ENCODE results near the gene RAB3GAP2.
"Not testable (repeated sequence)": the region's sequence is repeated elsewhere in the genome, so short reads cannot be mapped to it uniquely, and the experiment has no call there.

Gene RAB3GAP2

GRCh38 chr1:220290140-220290761 lies 18.0 kb upstream of the RAB3GAP2 start:
- no peak for DNase-seq (ENCODE audit: low spot score)

GRCh38 chr1:220287129-220287528 lies 14.9 kb upstream of the RAB3GAP2 start:
- DNase-seq (ENCODE audit: low spot score) = no peak

DNA sequence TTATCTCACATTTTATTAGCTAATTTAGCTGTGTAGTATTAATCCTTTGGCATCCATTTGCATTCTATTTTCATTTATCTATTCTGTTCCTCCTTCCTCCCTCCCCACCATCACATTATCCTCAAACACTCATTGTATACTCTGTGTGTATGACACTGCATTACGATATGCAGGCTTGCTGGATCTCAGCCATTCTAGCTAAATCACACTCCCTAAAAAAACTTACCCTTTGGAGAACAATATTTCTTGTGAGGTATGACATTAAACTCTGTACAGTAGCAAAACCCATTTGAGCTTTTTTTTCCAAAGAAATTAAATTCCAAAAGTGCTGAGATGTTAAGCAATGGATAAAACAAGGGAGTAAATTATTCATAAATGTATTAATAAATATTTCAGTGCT lies 11.4 kb upstream of the RAB3GAP2 start:
- DNase-seq (ENCODE audit: low spot score) = no peak

GRCh38 chr1:220281159-220281574 lies 8.9 kb upstream of the RAB3GAP2 start:
- DNase-seq (ENCODE audit: low spot score) = no peak

- DNase-seq (ENCODE audit: low spot score) = no peak
These were observed 8.0 kb upstream of the RAB3GAP2 start for GRCh38 chr1:220280249-220280648.

DNA sequence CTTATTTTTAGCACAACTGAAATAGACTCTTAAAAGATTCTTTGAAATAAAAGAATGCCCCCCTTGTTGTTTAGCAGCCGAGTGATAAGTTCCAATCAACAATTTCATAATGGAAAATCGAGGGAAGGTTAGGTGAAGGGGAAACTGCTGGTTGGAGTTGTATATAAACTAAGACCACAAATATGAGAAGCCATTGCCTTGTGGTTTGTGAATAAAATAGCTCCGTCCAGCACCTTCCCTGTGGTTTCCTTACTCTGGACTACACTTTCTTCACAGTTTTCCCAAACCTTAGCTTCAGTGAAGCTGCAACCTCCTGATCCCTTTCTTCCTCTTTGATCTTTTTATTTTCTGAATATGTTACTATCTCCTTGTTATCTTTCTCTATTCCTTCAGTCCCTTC lies 6.7 kb upstream of the RAB3GAP2 start:
- no peak for DNase-seq (ENCODE audit: low spot score)

GRCh38 chr1:220275430-220275829 lies 3.2 kb upstream of the RAB3GAP2 start:
- no peak for DNase-seq (ENCODE audit: low spot score)

GRCh38 chr1:220274251-220274855 lies 2.1 kb upstream of the RAB3GAP2 start:
- no peak for DNase-seq (ENCODE audit: low spot score)

DNA sequence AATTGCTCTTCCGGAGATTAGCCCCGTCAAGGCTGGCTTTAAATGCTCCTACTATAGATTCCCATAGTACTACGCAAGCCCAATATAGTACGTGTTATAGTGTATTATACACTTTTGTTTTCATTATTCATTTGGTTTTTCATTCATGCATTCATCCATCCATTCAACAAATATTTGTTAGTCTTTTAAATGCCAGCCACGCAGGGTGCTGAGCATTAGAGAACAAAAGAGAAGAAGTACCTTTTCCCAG lies 513 bp upstream of the RAB3GAP2 start:
- no peak for DNase-seq (ENCODE audit: low spot score)

GRCh38 chr1:220271706-220272046 lies 577 bp downstream of the RAB3GAP2 start:
- no peak for DNase-seq (ENCODE audit: low spot score)

GRCh38 chr1:220269036-220269435 lies 3.2 kb downstream of the RAB3GAP2 start:
- DNase-seq (ENCODE audit: low spot score) = no peak

DNA sequence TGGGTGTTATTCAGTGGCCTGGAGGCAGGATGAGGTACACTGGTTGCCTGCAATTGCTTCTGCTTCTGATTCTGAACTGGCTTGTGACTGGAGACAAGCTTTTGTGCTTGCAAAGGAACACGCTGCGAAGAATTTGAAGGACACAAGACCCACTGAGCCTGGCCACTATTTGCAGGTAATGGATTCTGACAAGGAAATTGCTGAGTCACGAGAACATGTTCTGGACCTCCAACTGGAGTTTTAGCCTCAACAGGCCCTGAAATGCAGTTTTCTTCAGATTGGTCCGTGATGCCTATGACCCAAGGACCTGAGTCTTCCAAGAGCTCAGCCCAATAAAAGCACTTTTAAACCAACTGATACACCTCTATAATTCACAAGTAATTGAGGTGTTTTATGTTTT lies 4.6 kb downstream of the RAB3GAP2 start:
- no peak for DNase-seq (ENCODE audit: low spot score)

GRCh38 chr1:220260228-220260627 lies 12.0 kb downstream of the RAB3GAP2 start:
- not testable (repeated sequence) for DNase-seq (ENCODE audit: low spot score)

DNA sequence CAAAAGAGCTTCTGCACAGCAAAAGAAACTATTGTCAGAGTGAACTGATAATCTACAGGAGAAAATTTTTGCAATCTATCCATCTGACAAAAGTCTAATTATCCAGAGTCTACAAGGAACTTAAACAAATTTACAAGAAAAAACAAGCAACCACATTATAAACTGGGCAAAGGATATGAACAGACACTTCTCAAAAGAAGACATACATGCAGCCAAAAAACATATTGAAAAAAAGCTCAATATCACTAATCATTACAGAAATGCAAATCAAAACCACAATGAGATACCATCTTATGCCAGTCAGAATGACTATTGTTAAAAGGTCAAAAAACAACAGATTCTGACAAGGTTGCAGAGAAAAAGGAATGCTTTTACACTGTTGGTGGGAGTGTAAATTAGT lies 12.5 kb downstream of the RAB3GAP2 start:
- not testable (repeated sequence) for DNase-seq (ENCODE audit: low spot score)

- not testable (repeated sequence) for DNase-seq (ENCODE audit: low spot score)
These were observed 16.1 kb downstream of the RAB3GAP2 start for GRCh38 chr1:220256194-220256593.

- no peak for DNase-seq (ENCODE audit: low spot score)
These were observed 17.0 kb downstream of the RAB3GAP2 start for GRCh38 chr1:220255204-220255603.

DNA sequence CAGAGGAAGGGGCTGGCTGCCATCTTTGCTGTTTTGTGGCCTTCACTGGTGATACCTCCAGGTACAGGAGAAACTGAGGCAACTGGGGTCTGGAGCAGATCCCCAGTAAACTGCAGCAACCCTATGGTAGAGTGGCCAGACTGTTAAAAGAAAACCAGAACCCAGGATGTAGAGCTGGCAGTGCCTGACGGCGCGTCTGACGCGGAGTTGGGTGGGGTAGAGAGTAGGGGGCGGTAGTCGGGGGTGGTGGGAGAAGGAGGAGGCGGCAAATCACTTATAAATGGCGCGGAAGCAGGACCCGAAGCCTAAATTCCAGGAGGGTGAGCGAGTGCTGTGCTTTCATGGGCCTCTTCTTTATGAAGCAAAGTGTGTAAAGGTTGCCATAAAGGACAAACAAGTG lies 19.0 kb downstream of the RAB3GAP2 start:
- not testable (repeated sequence) for DNase-seq (ENCODE audit: low spot score)

- DNase-seq (ENCODE audit: low spot score) = no peak
These were observed 21.0 kb downstream of the RAB3GAP2 start for GRCh38 chr1:220251272-220251671.

DNA sequence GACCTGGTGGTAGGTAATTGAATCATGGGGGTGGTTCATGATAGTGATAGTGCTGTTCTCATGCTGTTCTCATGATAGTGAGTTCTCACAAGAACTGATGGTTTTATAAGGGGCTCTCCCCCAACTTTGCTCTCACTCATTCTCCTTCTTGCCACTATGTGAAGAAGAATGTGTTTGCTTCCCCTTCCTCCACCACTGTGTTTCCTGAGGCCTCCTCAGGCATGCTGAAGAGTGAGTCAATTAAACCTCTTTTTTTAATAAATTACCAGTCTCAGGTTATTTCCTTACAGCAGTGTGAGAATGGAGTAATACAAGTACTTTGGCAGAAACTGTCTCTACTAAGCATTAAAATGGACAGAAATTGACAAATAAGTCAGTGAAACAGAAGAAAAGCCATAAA lies 21.6 kb downstream of the RAB3GAP2 start:
- no peak for DNase-seq (ENCODE audit: low spot score)

- DNase-seq (ENCODE audit: low spot score) = no peak
These were observed 22.7 kb downstream of the RAB3GAP2 start for GRCh38 chr1:220249522-220249921.

DNA sequence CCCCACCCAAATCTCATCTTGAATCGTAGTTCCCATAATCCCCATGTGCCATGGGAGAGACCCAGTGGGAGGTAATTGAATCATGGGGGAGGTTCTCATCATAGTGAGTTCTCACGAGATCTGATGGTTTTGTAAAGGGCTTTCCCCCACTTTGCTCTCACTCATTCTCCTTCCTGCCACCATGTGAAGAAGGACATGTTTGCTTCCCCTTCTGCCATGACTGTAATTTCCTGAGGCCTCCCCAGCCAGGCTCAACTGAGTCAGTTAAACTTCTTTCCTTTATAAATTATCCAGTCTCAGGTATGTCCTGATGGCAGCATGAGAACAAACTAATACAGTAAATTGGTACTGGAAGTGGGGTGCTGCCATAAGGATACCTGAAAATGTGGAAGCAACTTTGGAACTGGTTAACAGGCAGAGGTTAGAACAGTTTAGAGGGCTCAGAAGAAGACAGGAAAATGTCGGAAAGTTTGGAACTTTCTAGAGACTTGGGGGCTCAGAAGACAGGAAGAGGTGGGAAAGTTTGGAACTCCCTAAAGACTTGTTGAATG lies 23.5 kb downstream of the RAB3GAP2 start:
- not testable (repeated sequence) for DNase-seq (ENCODE audit: low spot score)

GRCh38 chr1:220245900-220246299 lies 26.4 kb downstream of the RAB3GAP2 start:
- DNase-seq (ENCODE audit: low spot score) = not testable (repeated sequence)

DNA sequence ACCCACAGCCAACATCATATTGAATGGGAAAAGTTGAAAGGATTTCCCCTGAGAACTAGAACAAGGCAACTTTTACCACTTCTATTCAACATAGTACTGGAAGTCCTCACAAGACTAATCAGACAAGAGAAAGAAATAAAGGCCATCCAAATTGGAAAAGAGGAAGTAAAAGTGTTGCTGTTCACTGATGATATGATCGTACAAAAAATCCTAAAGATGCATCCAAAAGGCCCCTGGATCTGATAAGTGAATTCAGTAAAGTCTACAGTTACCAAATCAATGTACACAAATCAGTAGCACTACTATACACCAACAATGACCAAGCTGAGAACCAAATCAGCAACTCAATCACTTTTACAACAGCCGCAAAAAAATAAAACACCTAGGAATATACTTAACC lies 28.3 kb downstream of the RAB3GAP2 start:
- no peak for DNase-seq (ENCODE audit: low spot score)

GRCh38 chr1:220241072-220241663 lies 31.1 kb downstream of the RAB3GAP2 start:
- no peak for DNase-seq (ENCODE audit: low spot score)
